ENCODE data around the gene ATG2A. TPM values are rescaled to one million over a fixed set of nuclear protein-coding genes. Genes with fewer than 3 reads are reported as not detected.

ATG2A gene
- total and polyA plus RNA-seq, 10 of the 15 experiments (the other 5 are each of a cell fraction or from before 2014, with no cell fraction given) = 0.08 to 19.0 (median 4.6) TPM

DNA sequence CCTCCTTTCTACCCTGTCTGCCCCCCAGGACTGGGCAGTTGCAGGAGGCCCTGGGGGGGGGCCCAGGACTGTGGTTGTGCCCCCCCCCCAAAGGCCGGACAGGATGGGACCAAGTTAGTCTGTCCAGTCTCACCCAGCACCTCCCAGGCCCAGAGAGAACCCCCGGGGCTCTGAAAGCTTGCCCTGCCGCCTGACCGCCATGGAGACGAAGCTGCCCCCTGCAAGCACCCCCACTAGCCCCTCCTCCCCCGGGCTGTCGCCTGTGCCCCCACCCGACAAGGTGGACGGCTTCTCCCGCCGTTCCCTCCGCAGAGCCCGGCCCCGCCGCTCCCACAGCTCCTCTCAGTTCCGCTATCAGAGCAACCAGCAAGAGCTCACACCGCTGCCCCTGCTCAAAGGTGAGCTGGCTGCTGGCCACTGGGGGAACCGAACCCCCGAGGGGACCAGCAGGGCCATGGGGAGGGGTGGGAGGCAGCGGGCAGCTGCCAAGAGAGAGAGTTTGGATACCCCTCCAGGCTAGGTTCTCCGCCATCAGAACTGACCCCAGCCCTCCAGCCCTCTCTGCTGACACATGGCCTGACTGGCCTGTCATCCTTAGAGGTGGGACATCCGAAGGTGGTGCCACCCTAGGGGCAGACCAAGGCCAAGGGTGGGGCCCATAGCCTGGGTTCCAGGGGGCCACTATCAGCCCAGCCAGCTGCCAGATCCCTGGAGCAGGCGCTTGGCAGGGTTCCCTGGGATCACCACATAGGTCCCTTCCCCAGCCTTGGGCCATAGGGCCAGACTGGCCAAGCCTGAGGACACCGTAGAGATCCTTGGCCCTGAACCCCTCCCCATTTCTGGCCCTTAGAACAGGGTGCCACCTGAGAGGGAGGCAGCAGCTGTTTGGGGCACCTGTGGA is 8.8 kb upstream of the ATG2A start:
- BruUV-seq (replicated peaks) = no TSS peak
- ChIA-PET POLR2A (interaction anchor here (1.5 kb wide), 1 partner anchor 78 kb away, joined by 4 read pairs; no protein-coding TSS in a partner anchor), RAD21 (ENCODE audit: unreplicated experiment) (interaction anchor here (2.0 kb wide), 1 partner anchor 78 kb away, joined by 8 read pairs; no protein-coding TSS in a partner anchor), CTCF (interaction anchor here (1.3 kb wide), 1 partner anchor 78 kb away, joined by 4 read pairs; no protein-coding TSS in a partner anchor), SMC1A (ENCODE audit: uncharacterized antibody, unreplicated experiment) (interaction anchor here (1.4 kb wide), 1 partner anchor 25 kb away, joined by 4 read pairs; no protein-coding TSS in a partner anchor)
- Histone ChIP-seq H3K9ac (ENCODE audit: control insufficient read depth, insufficient read depth, low read length) (peak overlapping the region; percentile 83), H4K20me1 (ENCODE audit: control insufficient read depth, insufficient read depth) (no peaks in the 10 kb centered on the region), H3K27me3 (replicated peaks in 1 of 2; ENCODE audit: control insufficient read depth in 2 of 2, insufficient read depth in 2 of 2, low read length in 1 of 2) (no peaks in the 10 kb centered on the region), H3K4me1 (ENCODE audit: control insufficient read depth, insufficient read depth, low read length) (peaks cover 5% of the 10 kb centered on the region), H3K4me2 (ENCODE audit: control insufficient read depth, insufficient read depth) (peak overlapping the region; percentile 100), H3K9me3 (replicated peaks; ENCODE audit: control insufficient read depth, insufficient read depth, low read length) (no peaks in the 10 kb centered on the region), H2AFZ (ENCODE audit: control insufficient read depth, low read depth, low read length) (no peak overlapping the region), H3K27ac (ENCODE audit: control insufficient read depth, insufficient read depth) (no peak overlapping the region), H3K4me3 (peak overlapping the region; percentile 66), H3K36me3 (ENCODE audit: control insufficient read depth in 2 of 2, insufficient read depth in 2 of 2, low read length in 1 of 2) (no peaks in the 10 kb centered on the region; a peak in 1 of 4 replicates), H3K79me2 (ENCODE audit: control insufficient read depth, insufficient read depth, low read length) (no peaks in the 10 kb centered on the region)
- in situ Hi-C loops (cut with MboI) = no loop called here
- intact Hi-C loops (cut with micrococcal nuclease; ENCODE audit: unreplicated experiment) = no loop called here
- TF ChIP-seq ETV6 (conservative IDR thresholded peaks at IDR 0.05 in 1 of 2, IDR thresholded peaks at IDR 0.05 in 1 of 2; ENCODE audit: borderline replicate concordance in 1 of 2, low read depth in 1 of 2) (no peak), BMI1 (IDR thresholded peaks at IDR 0.05; ENCODE audit: borderline replicate concordance) (no peak), HDAC2 (IDR thresholded peaks at IDR 0.05) (no peak), PML (IDR thresholded peaks at IDR 0.05; ENCODE audit: low read length) (no peak), TARDBP (IDR thresholded peaks at IDR 0.05; ENCODE audit: borderline replicate concordance) (no peak), EZH2 (IDR thresholded peaks at IDR 0.05; ENCODE audit: borderline replicate concordance, control insufficient read depth, low read depth, low read length) (no peak), POLR2A (IDR thresholded peaks at IDR 0.05; ENCODE audit: low read depth, low read length) (no peak), SMAD1 (IDR thresholded peaks at IDR 0.05; ENCODE audit: low read depth, partially characterized antibody) (no peak), DPF2 (IDR thresholded peaks at IDR 0.05) (no peak), POLR2AphosphoS2 (IDR thresholded peaks at IDR 0.05; ENCODE audit: low read depth, low read length) (no peak), JUNB (IDR thresholded peaks at IDR 0.05) (no peak), SPI1 (IDR thresholded peaks at IDR 0.05; ENCODE audit: borderline replicate concordance, insufficient read depth, low read depth, low read length) (no peak), KDM1A (IDR thresholded peaks at IDR 0.05; ENCODE audit: borderline replicate concordance) (no peak)
- TF ChIP-seq, protein P1, sequence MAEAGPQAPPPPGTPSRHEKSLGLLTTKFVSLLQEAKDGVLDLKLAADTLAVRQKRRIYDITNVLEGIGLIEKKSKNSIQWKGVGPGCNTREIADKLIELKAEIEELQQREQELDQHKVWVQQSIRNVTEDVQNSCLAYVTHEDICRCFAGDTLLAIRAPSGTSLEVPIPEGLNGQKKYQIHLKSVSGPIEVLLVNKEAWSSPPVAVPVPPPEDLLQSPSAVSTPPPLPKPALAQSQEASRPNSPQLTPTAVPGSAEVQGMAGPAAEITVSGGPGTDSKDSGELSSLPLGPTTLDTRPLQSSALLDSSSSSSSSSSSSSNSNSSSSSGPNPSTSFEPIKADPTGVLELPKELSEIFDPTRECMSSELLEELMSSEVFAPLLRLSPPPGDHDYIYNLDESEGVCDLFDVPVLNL (IDR thresholded peaks at IDR 0.05; ENCODE audit: low read depth, low read length) = no peak
- TF ChIP-seq, protein P2, sequence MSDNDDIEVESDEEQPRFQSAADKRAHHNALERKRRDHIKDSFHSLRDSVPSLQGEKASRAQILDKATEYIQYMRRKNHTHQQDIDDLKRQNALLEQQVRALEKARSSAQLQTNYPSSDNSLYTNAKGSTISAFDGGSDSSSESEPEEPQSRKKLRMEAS (IDR thresholded peaks at IDR 0.05; ENCODE audit: low read depth, low read length) = no peak
- 61% methylated on average over 13 of the region's 24 CpGs for WGBS (ENCODE audit: insufficient coverage, insufficient replicate concordance, low lambda C conversion rate, missing lambda C conversion rate)
- ATAC-seq (no peak), FAIRE-seq (no peak), DNase-seq (ENCODE audit: low read depth, low spot score) (no peak)
